T-helper 1 cell treated with Interleukin-12 subunit alpha and Interleukin-12 subunit beta and Interleukin-4 antibody, amounts not matched to agents 30 ng/mL and 1 ng/mL, for 36 hours (primary cell): ENCODE data around the gene CST7. TPM values are rescaled to one million over a fixed set of nuclear protein-coding genes. Genes with fewer than 3 reads are reported as not detected.
"Not testable (repeated sequence)": the region's sequence is repeated elsewhere in the genome, so short reads cannot be mapped to it uniquely, and the experiment has no call there.

Source experiments
- intact Hi-C: fragments of 100-400 bp; cut with micrococcal nuclease; formaldehyde crosslinking; loops from one replicate; pipeline ENCODE4 v1.15.1; 2024
- total RNA-seq: library from RNA; stranded (reverse); gene quantifications from 2 replicates; pipeline ENCODE4 v1.2.3, GENCODE V29; 2022

Gene CST7, protein sequence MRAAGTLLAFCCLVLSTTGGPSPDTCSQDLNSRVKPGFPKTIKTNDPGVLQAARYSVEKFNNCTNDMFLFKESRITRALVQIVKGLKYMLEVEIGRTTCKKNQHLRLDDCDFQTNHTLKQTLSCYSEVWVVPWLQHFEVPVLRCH
- total RNA-seq: 89.9 and 98.4 TPM in 2 replicates

DNA sequence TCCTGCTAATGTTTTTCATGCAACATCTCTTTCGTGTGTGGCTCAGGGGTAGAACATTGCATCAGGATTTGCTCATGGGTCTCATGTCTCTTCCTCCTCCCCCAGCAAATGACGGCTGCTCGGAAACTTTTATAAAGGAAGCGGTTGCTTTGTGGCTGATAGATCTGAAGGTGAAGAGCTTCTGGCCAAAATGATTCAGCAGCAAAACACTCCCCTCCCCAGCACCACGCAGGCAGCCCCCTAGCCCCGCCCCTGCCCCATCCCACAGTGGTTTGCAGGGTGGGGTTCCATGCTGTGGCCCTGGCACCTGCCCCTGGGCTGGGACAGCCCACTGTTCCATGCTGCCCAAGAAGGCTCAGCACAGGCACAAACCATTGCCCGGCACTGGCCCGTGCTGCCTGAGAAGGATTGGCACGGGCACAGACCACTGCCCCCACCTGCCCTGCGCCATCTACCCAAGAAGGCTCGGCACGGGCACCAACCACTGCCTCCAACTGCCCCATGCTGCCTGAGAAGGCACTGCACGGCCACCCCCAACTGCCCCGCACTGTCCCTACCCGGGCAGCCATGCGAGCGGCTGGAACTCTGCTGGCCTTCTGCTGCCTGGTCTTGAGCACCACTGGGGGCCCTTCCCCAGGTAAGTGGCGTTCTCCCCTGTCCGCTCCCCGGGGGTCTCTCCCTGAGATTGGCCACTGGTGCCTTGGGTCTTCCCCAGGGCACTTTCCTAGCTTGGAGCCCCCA is at the start of gene CST7:
Gene CST7 (plus strand): TSS at position 331 of the 741 bp plus-strand sequence. CDS start 237 bp downstream, at position 568.
- intact Hi-C loops: loop anchor here (1.0 to 5.0 kb wide), 11 partner anchors 17 to 1598 kb away; partner anchors contain the start of genes ABHD12, APMAP, ENTPD6 and NXT1

- intact Hi-C loops: no loop called here
Measured at GRCh38 chr20:24906806-24907205, 42.3 kb upstream of the CST7 start.

- intact Hi-C loops: no loop called here
Measured at GRCh38 chr20:24908642-24909041, 40.4 kb upstream of the CST7 start.

- intact Hi-C loops: no loop called here
Measured at GRCh38 chr20:24909086-24909780, 39.8 kb upstream of the CST7 start.

DNA sequence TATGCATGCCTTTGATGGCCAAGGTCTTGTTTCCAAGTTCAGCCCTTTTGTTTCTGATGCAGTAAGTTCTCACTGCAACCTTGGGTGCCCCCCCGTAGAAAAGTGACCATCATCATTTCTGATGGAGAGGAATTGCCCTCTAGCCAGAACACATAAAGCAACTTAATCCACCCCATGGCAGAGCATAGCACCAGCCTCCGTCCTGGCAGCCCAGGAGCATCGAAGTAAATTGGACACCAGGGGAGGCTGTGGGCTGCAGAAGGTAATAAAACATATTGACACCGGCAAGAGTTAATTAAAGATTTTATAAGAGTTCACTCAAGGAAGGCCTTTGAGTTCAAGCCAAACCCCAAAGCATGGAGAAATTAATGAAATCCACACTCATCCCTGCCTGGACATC is 39.2 kb upstream of the CST7 start:
- intact Hi-C loops: no loop called here

DNA sequence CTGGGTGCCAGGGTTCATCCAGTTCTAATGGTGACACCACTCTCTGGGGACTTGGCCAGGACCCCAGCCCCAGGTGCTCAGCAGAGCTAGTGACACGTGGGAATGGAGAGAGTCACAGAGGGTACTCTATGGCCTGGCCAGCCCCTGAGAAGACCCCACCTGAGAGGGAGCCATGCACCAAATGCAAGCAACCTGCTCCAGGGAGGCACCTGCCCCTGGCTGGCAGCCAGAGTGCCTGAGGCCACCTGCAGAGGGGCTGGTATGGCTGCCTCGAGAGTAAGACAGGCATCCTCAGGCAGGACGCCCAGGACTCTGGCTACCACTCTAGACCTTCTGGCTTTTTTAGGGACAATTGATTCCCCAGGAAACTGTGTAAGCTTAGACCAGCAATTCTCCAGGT is 38.6 kb upstream of the CST7 start:
- intact Hi-C loops: no loop called here

DNA sequence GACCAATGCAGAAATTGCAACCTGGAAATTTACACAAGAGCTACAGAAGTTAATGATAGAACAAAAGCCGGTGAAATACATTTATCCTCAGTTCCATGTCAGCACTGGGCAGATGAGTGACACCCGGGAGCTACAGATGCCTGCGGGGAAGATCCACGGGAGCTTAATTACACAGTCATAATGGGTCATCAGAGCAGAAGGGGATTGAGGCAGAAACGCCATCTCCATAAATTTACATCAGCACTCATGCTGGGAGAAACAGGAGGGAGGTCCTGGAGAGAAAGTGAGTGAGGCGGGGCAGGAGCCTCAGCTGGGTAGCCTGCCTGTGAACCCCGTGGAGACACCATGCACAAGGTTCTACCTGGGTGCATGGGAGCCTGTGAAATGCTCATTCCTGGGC is 37.6 kb upstream of the CST7 start:
- intact Hi-C loops: no loop called here

DNA sequence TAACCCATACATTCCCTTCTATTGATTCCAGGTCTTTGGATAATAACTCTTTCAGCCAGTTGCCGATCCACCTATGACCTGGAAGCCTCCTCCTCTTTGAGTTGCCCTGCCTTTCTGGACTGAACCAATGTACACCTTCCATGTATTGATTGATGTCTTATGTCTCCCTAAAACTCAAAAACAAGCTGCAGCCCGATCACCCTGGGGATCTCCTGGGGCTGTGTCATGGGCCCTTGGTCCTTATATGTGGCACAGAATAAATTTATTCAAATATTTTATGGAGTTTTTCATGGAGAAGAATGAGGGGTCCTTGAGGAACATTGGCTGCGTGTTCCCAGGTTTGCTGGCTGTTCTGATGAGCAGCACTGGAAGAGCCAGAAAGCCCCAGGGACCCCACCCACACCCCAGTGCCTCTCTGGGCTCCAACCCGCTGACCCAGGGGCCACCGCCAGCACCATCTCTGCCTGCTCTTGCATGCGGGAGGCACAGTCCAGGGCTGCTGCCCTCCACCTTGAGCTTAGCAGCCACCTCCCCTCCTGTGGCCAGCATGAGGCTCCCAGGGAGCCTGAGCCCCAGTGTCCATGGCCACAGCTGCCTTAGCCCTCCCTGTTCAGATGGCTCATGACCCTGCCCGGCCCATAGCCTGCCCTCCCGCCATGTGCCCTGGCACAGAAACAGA is 36.5 kb upstream of the CST7 start:
- intact Hi-C loops: no loop called here

GRCh38 chr20:24913076-24913628 is 35.9 kb upstream of the CST7 start:
- intact Hi-C loops: no loop called here

- intact Hi-C loops: no loop called here
Measured at GRCh38 chr20:24914388-24915241, 34.5 kb upstream of the CST7 start.

DNA sequence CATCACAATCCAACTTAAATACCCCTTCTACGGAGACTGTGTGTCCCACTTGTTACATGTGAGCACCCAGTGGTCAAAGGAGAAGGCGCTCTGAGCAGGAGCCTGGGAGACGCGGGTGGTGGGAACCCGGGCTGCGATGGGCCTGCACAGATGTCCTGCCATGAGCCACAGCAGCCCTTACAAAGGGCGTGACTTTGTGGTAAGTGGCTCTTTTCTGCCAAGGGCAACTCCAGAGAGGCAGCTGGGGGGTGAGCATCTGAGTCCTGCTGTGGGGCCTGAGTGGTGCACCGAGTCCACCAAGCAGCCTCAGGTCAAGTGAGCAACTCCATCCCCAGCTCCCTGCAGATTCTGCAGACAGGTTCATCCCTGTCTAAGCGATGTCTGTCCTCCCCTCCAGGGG is 33.6 kb upstream of the CST7 start:
- intact Hi-C loops: no loop called here

DNA sequence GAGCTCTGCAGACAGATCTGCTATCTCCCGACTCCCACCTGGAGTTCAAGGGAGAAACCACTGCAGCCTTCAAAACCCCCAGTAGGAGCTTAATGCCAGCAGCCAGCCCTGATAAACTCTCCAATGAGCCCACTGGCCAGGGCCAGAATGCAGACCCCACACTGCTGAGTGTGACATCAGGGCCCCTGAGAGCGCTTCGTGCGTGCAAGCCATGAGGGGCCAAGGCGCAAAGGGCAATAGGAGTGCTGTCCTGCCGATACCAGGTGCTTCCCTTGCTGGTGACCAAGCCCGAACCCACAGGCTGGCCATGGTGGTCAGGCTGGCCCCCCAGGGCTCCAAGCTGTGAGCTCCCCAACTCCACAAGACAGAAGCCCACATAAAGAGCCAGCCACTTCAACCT is 33.2 kb upstream of the CST7 start:
- intact Hi-C loops: no loop called here

DNA sequence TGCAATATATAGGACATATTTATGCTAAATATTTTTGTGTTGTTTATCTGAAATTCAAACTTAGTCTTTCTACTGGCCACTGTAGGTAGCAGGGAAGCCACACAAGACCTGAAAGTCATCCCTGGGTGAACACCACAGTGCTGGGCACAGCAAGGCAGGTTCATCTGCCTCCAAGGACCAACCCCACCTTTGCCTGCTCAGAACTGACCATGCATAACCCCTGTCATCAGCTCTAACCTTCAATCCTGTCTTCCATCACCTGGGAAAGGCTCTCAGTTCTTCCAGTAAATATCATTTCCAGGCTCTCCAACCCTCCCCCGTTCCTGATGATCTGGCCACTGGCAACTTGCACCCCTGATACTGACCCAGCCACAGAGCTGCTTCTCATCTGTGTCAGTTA is 32.7 kb upstream of the CST7 start:
- intact Hi-C loops: no loop called here

DNA sequence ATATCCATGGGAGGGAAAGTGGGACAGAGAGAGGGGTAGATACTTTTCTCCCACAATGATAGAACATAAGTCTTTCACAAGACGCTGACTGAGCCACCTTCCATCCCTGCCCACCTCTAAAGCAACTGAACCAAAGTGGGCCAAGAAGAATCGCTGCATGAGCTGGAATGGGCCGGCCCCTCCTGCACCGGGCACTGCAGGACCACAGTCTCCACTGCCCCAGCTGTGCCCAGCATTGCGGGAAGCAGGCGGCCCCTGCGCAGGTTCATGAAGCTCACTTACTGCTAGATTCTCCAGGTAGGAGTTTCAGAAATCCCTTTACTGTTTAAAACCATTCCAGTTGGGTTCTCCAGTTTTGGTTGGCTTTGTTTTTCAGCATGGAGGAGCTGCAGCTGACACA is 32.0 kb upstream of the CST7 start:
- intact Hi-C loops: no loop called here

GRCh38 chr20:24917797-24918578 is 31.1 kb upstream of the CST7 start:
- intact Hi-C loops: loop anchor here (1.0 to 2.0 kb wide), 7 partner anchors 133 to 1029 kb away; no protein-coding TSS in a partner anchor

DNA sequence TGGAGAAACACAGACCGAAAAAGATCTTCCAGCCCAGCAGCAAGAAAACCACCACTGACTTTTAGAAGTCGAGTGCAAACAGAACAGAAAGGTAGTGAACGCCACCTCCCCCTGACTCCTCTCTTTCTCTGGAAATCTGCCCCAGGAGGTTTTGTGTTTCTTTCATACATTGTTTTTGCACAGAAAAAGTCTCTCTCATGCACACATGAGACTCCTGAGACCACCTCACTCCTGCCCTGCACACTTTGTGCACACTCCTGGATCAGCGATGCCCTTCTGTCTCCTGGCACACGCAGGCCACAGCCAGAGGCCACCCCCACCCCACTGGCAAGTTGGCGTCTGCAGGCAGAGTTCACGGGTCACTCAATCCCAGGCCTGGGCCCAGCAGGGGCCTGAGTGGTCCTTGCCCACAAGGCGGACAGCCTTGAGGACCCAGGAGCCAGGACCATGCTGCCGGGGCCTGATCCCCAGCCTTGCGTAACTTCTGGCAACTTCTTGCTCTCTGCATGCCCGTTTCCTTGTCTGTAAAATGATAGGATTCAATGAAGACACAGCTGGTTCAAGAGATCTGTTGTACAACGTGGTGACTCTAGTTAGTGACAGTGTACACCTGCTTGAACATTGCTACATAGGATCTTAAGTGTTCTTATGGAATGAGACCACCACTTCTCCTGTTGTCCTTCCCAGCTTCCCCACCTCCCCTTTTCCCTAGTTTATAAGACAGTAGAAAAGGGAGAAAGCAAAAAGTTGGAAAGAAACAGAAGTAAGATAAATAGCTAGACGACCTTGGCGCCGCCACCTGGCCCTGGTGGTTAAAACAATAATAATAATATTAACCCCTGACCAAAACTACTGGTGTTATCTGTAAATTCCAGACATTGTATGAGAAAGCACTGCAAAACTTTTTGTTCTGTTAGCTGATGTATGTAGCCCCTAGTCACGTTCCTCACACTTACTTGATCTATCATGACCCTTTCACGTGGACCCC is 30.2 kb upstream of the CST7 start:
- intact Hi-C loops: loop anchor here (1.0 to 2.0 kb wide), 7 partner anchors 134 to 1030 kb away; no protein-coding TSS in a partner anchor

- intact Hi-C loops: loop anchor here (2.0 kb wide), 3 partner anchors 135 to 759 kb away; no protein-coding TSS in a partner anchor
Measured at GRCh38 chr20:24919665-24920064, 29.4 kb upstream of the CST7 start.

- intact Hi-C loops: not testable (repeated sequence)
Measured at GRCh38 chr20:24920706-24921105, 28.4 kb upstream of the CST7 start.
